ENCODE results near the gene POU5F1.
"Not testable (repeated sequence)": the region's sequence is repeated elsewhere in the genome, so short reads cannot be mapped to it uniquely, and the experiment has no call there.

GRCh38 chr6:31183287-31183686 is 12.8 kb upstream of the POU5F1 start:
- TF ChIP-seq RCOR1 (IDR thresholded peaks at IDR 0.05; ENCODE audit: insufficient replicate concordance, low read length); CEBPB (IDR thresholded peaks at IDR 0.05; ENCODE audit: low read depth, low read length); SMC3 (IDR thresholded peaks at IDR 0.05; ENCODE audit: low read depth, low read length); CTCF (conservative IDR thresholded peaks at IDR 0.05; ENCODE audit: low read depth, low read length); MAFK (IDR thresholded peaks at IDR 0.05; ENCODE audit: low read depth, low read length); POLR2A (IDR thresholded peaks at IDR 0.05; ENCODE audit: low read depth, low read length); BHLHE40 (IDR thresholded peaks at IDR 0.05; ENCODE audit: low read depth, low read length); USF2 (IDR thresholded peaks at IDR 0.05; ENCODE audit: low read depth, low read length); FOS (IDR thresholded peaks at IDR 0.05; ENCODE audit: low read depth, low read length): not testable (repeated sequence)
